ENCODE measurements around the gene SMCO2.

Gene SMCO2

GRCh38 chr12:27549801-27550652 lies 103.5 kb downstream of the SMCO2 start:
- H3K36me3 ChIP-seq (replicated peaks; ENCODE audit: insufficient read depth, low read length): no peaks in the 10 kb centered on the region
- no peak overlapping the region for H3K4me2 ChIP-seq (ENCODE audit: low read depth, low read length)
- DNase-seq: no peak
- no peak overlapping the region for H3K4me3 ChIP-seq (ENCODE audit: low read length)
- no peaks in the 10 kb centered on the region for H3K9me3 ChIP-seq (replicated peaks; ENCODE audit: insufficient read depth, low read length)
- H3K27me3 ChIP-seq (replicated peaks; ENCODE audit: insufficient read depth, low read length): no peaks in the 10 kb centered on the region
- TF ChIP-seq EZH2 (optimal IDR thresholded peaks at IDR 0.05; ENCODE audit: low read depth, low read length): no peak
- no peak for TF ChIP-seq CTCF (IDR thresholded peaks at IDR 0.05; ENCODE audit: low read length)
- TF ChIP-seq EZH2phosphoT487 (IDR thresholded peaks at IDR 0.05; ENCODE audit: low read length): no peak
- H3K9me2 ChIP-seq (replicated peaks; ENCODE audit: insufficient read depth, low read length): no peaks in the 10 kb centered on the region
- H3F3A ChIP-seq (ENCODE audit: insufficient read depth, low read length): no peaks in the 10 kb centered on the region
- no peak overlapping the region for H3K27ac ChIP-seq (ENCODE audit: low read length)
- no peaks in the 10 kb centered on the region for H4K20me1 ChIP-seq (ENCODE audit: insufficient read depth, low read length)
- H3K79me2 ChIP-seq (ENCODE audit: low read length): no peaks in the 10 kb centered on the region
- H2AFZ ChIP-seq (ENCODE audit: low read length): no peak overlapping the region
- no peak overlapping the region for H3K9ac ChIP-seq (ENCODE audit: low read length)
- H3K4me1 ChIP-seq (ENCODE audit: low read length): no peaks in the 10 kb centered on the region

- H3K9me3 ChIP-seq (replicated peaks; ENCODE audit: insufficient read depth, low read length): no peaks in the 10 kb centered on the region
- TF ChIP-seq EZH2phosphoT487 (IDR thresholded peaks at IDR 0.05; ENCODE audit: low read length) (no peak), CTCF (IDR thresholded peaks at IDR 0.05; ENCODE audit: low read length) (no peak), EZH2 (optimal IDR thresholded peaks at IDR 0.05; ENCODE audit: low read depth, low read length) (no peak)
- no peak overlapping the region for H3K4me3 ChIP-seq (ENCODE audit: low read length)
- H3K27me3 ChIP-seq (replicated peaks; ENCODE audit: insufficient read depth, low read length): no peaks in the 10 kb centered on the region
- DNase-seq: no peak
- H3K79me2 ChIP-seq (ENCODE audit: low read length): no peaks in the 10 kb centered on the region
- no peak overlapping the region for H3K9ac ChIP-seq (ENCODE audit: low read length)
- no peaks in the 10 kb centered on the region for H3K9me2 ChIP-seq (replicated peaks; ENCODE audit: insufficient read depth, low read length)
- H4K20me1 ChIP-seq (ENCODE audit: insufficient read depth, low read length): no peaks in the 10 kb centered on the region
- H3K27ac ChIP-seq (ENCODE audit: low read length): no peak overlapping the region
- H3K36me3 ChIP-seq (replicated peaks; ENCODE audit: insufficient read depth, low read length): no peaks in the 10 kb centered on the region
- H2AFZ ChIP-seq (ENCODE audit: low read length): no peak overlapping the region
- H3K4me1 ChIP-seq (ENCODE audit: low read length): no peaks in the 10 kb centered on the region
- no peaks in the 10 kb centered on the region for H3F3A ChIP-seq (ENCODE audit: insufficient read depth, low read length)
- H3K4me2 ChIP-seq (ENCODE audit: low read depth, low read length): no peak overlapping the region
These were observed 104.1 kb downstream of the SMCO2 start for GRCh38 chr12:27550653-27550975.

- Histone ChIP-seq H3K27me3 (replicated peaks; ENCODE audit: insufficient read depth, low read length) (no peaks in the 10 kb centered on the region), H3K79me2 (ENCODE audit: low read length) (no peaks in the 10 kb centered on the region), H2AFZ (ENCODE audit: low read length) (no peak overlapping the region), H3K9me3 (replicated peaks; ENCODE audit: insufficient read depth, low read length) (no peaks in the 10 kb centered on the region), H3K36me3 (replicated peaks; ENCODE audit: insufficient read depth, low read length) (no peaks in the 10 kb centered on the region), H3K27ac (ENCODE audit: low read length) (no peak overlapping the region), H3K4me2 (ENCODE audit: low read depth, low read length) (no peak overlapping the region), H3K9ac (ENCODE audit: low read length) (no peak overlapping the region), H3K9me2 (replicated peaks; ENCODE audit: insufficient read depth, low read length) (no peaks in the 10 kb centered on the region), H3K4me1 (ENCODE audit: low read length) (no peaks in the 10 kb centered on the region), H4K20me1 (ENCODE audit: insufficient read depth, low read length) (no peaks in the 10 kb centered on the region), H3F3A (ENCODE audit: insufficient read depth, low read length) (no peaks in the 10 kb centered on the region), H3K4me3 (ENCODE audit: low read length) (no peak overlapping the region)
- TF ChIP-seq EZH2phosphoT487 (IDR thresholded peaks at IDR 0.05; ENCODE audit: low read length) (no peak), EZH2 (optimal IDR thresholded peaks at IDR 0.05; ENCODE audit: low read depth, low read length) (no peak), CTCF (IDR thresholded peaks at IDR 0.05; ENCODE audit: low read length) (no peak)
- DNase-seq: no peak
These were observed 104.8 kb downstream of the SMCO2 start for GRCh38 chr12:27551172-27551840.

Measured in MM.1S (cell line).